K562 (cell line): ENCODE measurements around the gene TPK1. TPM values are rescaled to one million over a fixed set of nuclear protein-coding genes. Genes with fewer than 3 reads are reported as not detected.

ENCODE experiments used
- ATAC-seq: fragments of 200-7000 bp; cut with Tn5 transposase; 3 replicates; pipeline ENCODE4 v1.9.1; 2020; ENCODE audit warnings: moderate library complexity
- BruUV-seq: library from RNA; stranded (reverse); fragments of 400-500 nt; replicated peaks from 2 replicates; lab custom pipeline; 2021; lab: Mats Ljungman, UMichigan
- CTCF ChIA-PET: fragments of 300-600 bp; formaldehyde crosslinking; extraction: SDS; loops from one replicate; lab custom pipeline; 2021; ENCODE audit warnings: low intra/inter-chr PET ratio; lab: Yijun Ruan, JAX
- POLR2A ChIA-PET: fragments of 300-600, 350-650 bp; sonication (Branson Sonifier 250); formaldehyde crosslinking; extraction: SDS; loops from one replicate; lab custom pipeline; 2021; ENCODE audit warnings: antibody characterized with exemption, inconsistent platforms; lab: Yijun Ruan, JAX
- DNase-seq, 4 experiments: peaks; one replicate each; pipeline versions ENCODE4 v3.0.0 to v3.0.0-alpha.2; 2011 to 2018; ENCODE audit warnings: low spot score in 3 of 4, mixed read lengths in 3 of 4; ENCODE audit errors: extremely low read depth in 1 of 4
- FAIRE-seq: peaks from 2 replicates; lab custom pipeline; 2011; peaks lifted over from hg19 to GRCh38; lab: Jason Lieb, UNC
- H2AFZ ChIP-seq: 2 replicates; pipeline ENCODE4 v1.6.0; 2011; ENCODE audit warnings: low read depth, low read length, control low read depth, inconsistent platforms
- H3K27ac ChIP-seq: fragments of 200-600 bp; 3 replicates; pipeline ENCODE4 v1.8.0; 2011; ENCODE audit warnings: low read depth, mild to moderate bottlenecking, control low read depth, inconsistent platforms, low read length, moderate library complexity, mixed read lengths; ENCODE audit errors: extremely low read depth
- H3K27me3 ChIP-seq, 2 experiments: fragments of 300-600 bp in 1 of 2; 2 replicates in 1 of 2; 3 replicates in 1 of 2; pipeline versions ENCODE4 v1.6.0 to v1.8.0; 2011; ENCODE audit warnings: inconsistent platforms in 2 of 2, low read length in 2 of 2, mild to moderate bottlenecking in 1 of 2, mixed read lengths in 1 of 2, moderate library complexity in 1 of 2; ENCODE audit not compliant: control insufficient read depth in 2 of 2, insufficient read depth in 2 of 2
- H3K36me3 ChIP-seq: fragments of 300-600 bp; 3 replicates; pipeline ENCODE4 v1.8.0; 2011; ENCODE audit warnings: mild to moderate bottlenecking, low read length, inconsistent platforms; ENCODE audit not compliant: control insufficient read depth, insufficient read depth
- H3K4me1 ChIP-seq, 2 experiments: fragments of 200-600 bp in 1 of 2; replicated peaks in 1 of 2; 2 replicates in 1 of 2; 3 replicates in 1 of 2; pipeline versions ENCODE4 v1.5.1 to v1.8.0; 2011; ENCODE audit warnings: inconsistent platforms in 2 of 2, low read length in 2 of 2, mild to moderate bottlenecking in 1 of 2, mixed read lengths in 1 of 2, moderate library complexity in 1 of 2; ENCODE audit not compliant: control insufficient read depth in 2 of 2, insufficient read depth in 2 of 2
- H3K4me2 ChIP-seq: 2 replicates; pipeline ENCODE4 v1.6.1; 2011; ENCODE audit warnings: low read length, control low read depth, inconsistent platforms, mixed read lengths; ENCODE audit not compliant: insufficient read depth
- H3K4me3 ChIP-seq: fragments of 200-600 bp; sonication (generic), shearing (Covaris generic); 2 replicates; pipeline ENCODE4 v1.5.1; 2016; ENCODE audit warnings: control low read depth, inconsistent platforms
- H3K79me2 ChIP-seq: fragments of 200-600 bp; 3 replicates; pipeline ENCODE4 v1.8.0; 2011; ENCODE audit warnings: low read length, inconsistent platforms; ENCODE audit not compliant: control insufficient read depth, insufficient read depth
- H3K9ac ChIP-seq, 2 experiments: 2 replicates each; pipeline versions ENCODE4 v1.6.0 to v1.6.1; 2011; ENCODE audit warnings: low read depth in 2 of 2, low read length in 2 of 2, control low read depth in 1 of 2, inconsistent platforms in 1 of 2, mild to moderate bottlenecking in 1 of 2, mixed read lengths in 1 of 2; ENCODE audit not compliant: insufficient read depth in 1 of 2
- H3K9me1 ChIP-seq: one replicate; pipeline ENCODE4 v1.6.0; 2011; ENCODE audit warnings: inconsistent platforms, mild to moderate bottlenecking, low read length, moderate library complexity; ENCODE audit not compliant: control insufficient read depth, insufficient read depth
- H3K9me3 ChIP-seq: replicated peaks from 2 replicates; pipeline ENCODE4 v1.5.1; 2011; ENCODE audit warnings: low read depth, low read length, inconsistent platforms; ENCODE audit not compliant: control insufficient read depth, insufficient read depth
- H4K20me1 ChIP-seq: replicated peaks from 2 replicates; pipeline ENCODE4 v1.6.1; 2011; ENCODE audit warnings: low read length, inconsistent platforms, mixed read lengths; ENCODE audit not compliant: control insufficient read depth, insufficient read depth
- ATF2 ChIP-seq: sonication (generic); formaldehyde crosslinking; IDR thresholded peaks from 2 replicates; pipeline ENCODE4 v1.8.1; 2022; ENCODE audit warnings: missing genetic modification reagents
- BDP1 ChIP-seq: IDR thresholded peaks from 3 replicates; pipeline ENCODE4 v1.6.1; 2011; ENCODE audit not compliant: insufficient read length, insufficient read depth
- CHCHD3 ChIP-seq: fragments of 250-450 bp; sonication (Bioruptor Pico); IDR thresholded peaks from 2 replicates; pipeline ENCODE4 v2.1.2; 2022; ENCODE audit warnings: mild to moderate bottlenecking
- CTBP1 ChIP-seq: fragments of 450-650 bp; IDR thresholded peaks from 2 replicates; pipeline ENCODE4 v1.6.1; 2016; ENCODE audit warnings: borderline replicate concordance
- E2F8 ChIP-seq: fragments of 450-650 bp; IDR thresholded peaks from 2 replicates; pipeline ENCODE4 v1.7.1; 2018; ENCODE audit warnings: mild to moderate bottlenecking, low read depth; ENCODE audit not compliant: partially characterized antibody
- GABPB1 ChIP-seq: sonication (generic); formaldehyde crosslinking; IDR thresholded peaks from 2 replicates; pipeline ENCODE4 v1.8.0; 2022; ENCODE audit warnings: mild to moderate bottlenecking, missing genetic modification reagents
- HOXB6 ChIP-seq: fragments of 250-450 bp; sonication (Bioruptor Pico); IDR thresholded peaks from 2 replicates; pipeline ENCODE4 v1.5.1; 2022; ENCODE audit warnings: mild to moderate bottlenecking, borderline replicate concordance
- MEIS2 ChIP-seq: fragments of 450-650 bp; IDR thresholded peaks from 2 replicates; pipeline ENCODE4 v1.6.1; 2014; ENCODE audit warnings: mild to moderate bottlenecking; ENCODE audit not compliant: partially characterized antibody
- NCOA6 ChIP-seq: fragments of 450-650 bp; IDR thresholded peaks from 2 replicates; pipeline ENCODE4 v1.6.1; 2017; ENCODE audit warnings: mild to moderate bottlenecking
- SIX5 ChIP-seq, 2 experiments: IDR thresholded peaks; 2 replicates each; pipeline ENCODE4 v1.6.1; 2011; ENCODE audit warnings: low read length in 2 of 2, borderline replicate concordance in 1 of 2, low read depth in 1 of 2, mild to moderate bottlenecking in 1 of 2, moderate library complexity in 1 of 2; ENCODE audit not compliant: insufficient read depth in 1 of 2
- TBP ChIP-seq: optimal IDR thresholded peaks from 2 replicates; pipeline ENCODE3; 2011; ENCODE audit warnings: low read depth, low read length, improper control_type of control experiment
- ZC3H8 ChIP-seq: fragments of 450-650 bp; IDR thresholded peaks from 2 replicates; pipeline ENCODE4 v1.6.1; 2017
- ZNF277 ChIP-seq: fragments of 250-450 bp; sonication (Bioruptor Pico); IDR thresholded peaks from 2 replicates; pipeline ENCODE4 v1.8.0; 2022; ENCODE audit warnings: inconsistent platforms, mild to moderate bottlenecking, moderate library complexity, borderline replicate concordance
- ZNF280B ChIP-seq: fragments of 250-450 bp; sonication (Bioruptor Pico); IDR thresholded peaks from 2 replicates; pipeline ENCODE4 v1.5.1; 2021; ENCODE audit warnings: mild to moderate bottlenecking
- ZNF431 ChIP-seq: sonication (generic); formaldehyde crosslinking; IDR thresholded peaks from 2 replicates; pipeline ENCODE4 v1.8.0; 2022; ENCODE audit warnings: mild to moderate bottlenecking, missing genetic modification reagents
- ZNF511 ChIP-seq: sonication (generic); formaldehyde crosslinking; IDR thresholded peaks from 2 replicates; pipeline ENCODE4 v1.8.0; 2022; ENCODE audit warnings: mild to moderate bottlenecking, missing genetic modification reagents
- ZNF644 ChIP-seq: fragments of 200-800 bp; sonication (Bioruptor generic); IDR thresholded peaks from 2 replicates; pipeline ENCODE4 v1.6.1; 2016; ENCODE audit warnings: low read depth, missing genetic modification characterization, missing compliant biosample characterization
- WGBS: fragments of 100-300 bp; shearing (Covaris generic); methylation state at CpG from one replicate; pipeline ENCODE4 v1.1.6; 2016; ENCODE audit warnings: low coverage, mixed read lengths; ENCODE audit not compliant: insufficient coverage; ENCODE audit errors: missing lambda C conversion rate; 5-methylcytosine and 5-hydroxymethylcytosine counted together
- in situ Hi-C: fragments of 300-500 bp; cut with MboI; formaldehyde crosslinking; loops from 4 replicates; pipeline ENCODE4 v1.15.0; 2018; ENCODE audit warnings: inconsistent platforms, mixed read lengths
- intact Hi-C: fragments of 100-400 bp; cut with micrococcal nuclease; formaldehyde crosslinking; loops from 2 replicates; pipeline ENCODE4 v1.14.2; 2022
- polyA plus RNA-seq, 8 experiments: library from polyadenylated mRNA; depleted of rRNA in 4 of 8; stranded (reverse) in 5 of 8; unstranded in 3 of 8; fragments of >200 nt; fragmentation: Nextera tagmentation in 2 of 8; fragmentation: Illumina TruSeq in 1 of 8; extraction: Ambion mirVana in 2 of 8; extraction: Trizol in 1 of 8; gene quantifications; 2 replicates each; pipeline versions ENCODE4 v1.2.1 to v1.2.3, GENCODE V29; 2011 to 2014; ENCODE audit warnings: inconsistent platforms in 1 of 8, missing spikeins in 1 of 8
- total RNA-seq, 7 experiments: library from RNA; depleted of rRNA in 6 of 7; stranded (reverse); fragments of >200 nt in 6 of 7; fragmentation: Illumina TruSeq in 2 of 7; extraction: Trizol in 2 of 7; gene quantifications; 2 replicates each; pipeline versions ENCODE4 v1.2.1 to v1.2.3, GENCODE V29; 2011 to 2021; ENCODE audit warnings: low replicate concordance in 1 of 7

The TPK1 gene
- total and polyA plus RNA-seq, 9 of the 15 experiments (the other 6 are each of a cell fraction or from before 2014, with no cell fraction given) = 5.1 to 16.2 (median 9.2) TPM

GRCh38 chr7:144728551-144728950 lies 107.3 kb downstream of the TPK1 start:
- no peaks in the 10 kb centered on the region for H3K4me1 ChIP-seq
- no peaks in the 10 kb centered on the region for H3K36me3 ChIP-seq
- in situ Hi-C loops (no loop called here), intact Hi-C loops (no loop called here)
- no peaks in the 10 kb centered on the region for H3K9me3 ChIP-seq
- H3K79me2 ChIP-seq = no peaks in the 10 kb centered on the region
- H3K9ac ChIP-seq = no peak overlapping the region
- H4K20me1 ChIP-seq = no peaks in the 10 kb centered on the region
- H3K9me1 ChIP-seq = no peaks in the 10 kb centered on the region
- ATAC-seq (no peak), FAIRE-seq (no peak), DNase-seq (no peak)
- WGBS = 2% methylated on average over 4 of the region's 4 CpGs
- H3K27me3 ChIP-seq = no peaks in the 10 kb centered on the region
- no peak overlapping the region for H2AFZ ChIP-seq
- no peak overlapping the region for H3K4me3 ChIP-seq
- ChIA-PET POLR2A (no interaction called here), CTCF (no interaction called here)
- H3K27ac ChIP-seq = no peak overlapping the region
- BruUV-seq = no TSS peak
- H3K4me2 ChIP-seq = no peak overlapping the region
- TF ChIP-seq CTBP1 = no peak
- TF ChIP-seq BDP1 = no peak
- no peak for TF ChIP-seq SIX5 (IDR thresholded peaks at IDR 0.05; ENCODE audit: borderline replicate concordance in 1 of 2, insufficient read depth in 1 of 2, low read depth in 1 of 2, low read length in 2 of 2)
- no peak for TF ChIP-seq ZNF277 (CRISPR knock-in tag)
- no peak for TF ChIP-seq MEIS2
- TF ChIP-seq ZNF431 (CRISPR knock-in tag) = no peak
- no peak for TF ChIP-seq ZNF511 (CRISPR knock-in tag)
- TF ChIP-seq HOXB6 (CRISPR knock-in tag) = no peak
- no peak for TF ChIP-seq TBP
- no peak for TF ChIP-seq E2F8
- no peak for TF ChIP-seq ZC3H8
- no peak for TF ChIP-seq CHCHD3
- TF ChIP-seq NCOA6 = no peak
- no peak for TF ChIP-seq ATF2 (CRISPR knock-in tag)
- no peak for TF ChIP-seq ZNF280B
- TF ChIP-seq ZNF644 (tag) = no peak
- TF ChIP-seq GABPB1 (CRISPR knock-in tag) = no peak
